Endothelial cell of umbilical vein (primary cell): ENCODE measurements around the gene RPS6KA6. TPM values are rescaled to one million over a fixed set of nuclear protein-coding genes. Genes with fewer than 3 reads are reported as not detected.

Experiments
- BruUV-seq: library from RNA; stranded (reverse); fragments of 400-500 nt; replicated peaks from 2 replicates; lab custom pipeline; 2021; lab: Mats Ljungman, UMichigan
- CTCF ChIA-PET: fragments of 300-600, 350-600 bp; sonication (Branson Sonifier 250); formaldehyde crosslinking; loops from one replicate; lab custom pipeline; 2021; ENCODE audit warnings: antibody characterized with exemption, inconsistent platforms; lab: Charles Lee
- POLR2A ChIA-PET: fragments of 300-600, 350-600 bp; sonication (Branson Sonifier 250); formaldehyde crosslinking; loops from one replicate; lab custom pipeline; 2021; ENCODE audit warnings: antibody characterized with exemption, inconsistent platforms; lab: Charles Lee
- DNase-seq: peaks from one replicate; pipeline ENCODE4 v3.0.0-alpha.2; 2011; ENCODE audit warnings: low read depth, low spot score
- FAIRE-seq: peaks from 2 replicates; lab custom pipeline; 2011; peaks lifted over from hg19 to GRCh38; lab: Jason Lieb, UNC
- H2AFZ ChIP-seq: 2 replicates; pipeline ENCODE4 v1.6.0; 2012; ENCODE audit warnings: low read depth, low read length, control low read depth, inconsistent platforms
- H3K27ac ChIP-seq: 2 replicates; pipeline ENCODE4 v1.5.1; 2011; ENCODE audit warnings: low read depth, mild to moderate bottlenecking, control low read depth, low read length, moderate library complexity; ENCODE audit not compliant: insufficient read depth
- H3K27me3 ChIP-seq, 2 experiments: 2 replicates each; pipeline versions ENCODE4 v1.6.0 to v1.6.1; 2011; ENCODE audit warnings: low read length in 2 of 2, mixed read lengths in 1 of 2; ENCODE audit not compliant: control insufficient read depth in 2 of 2, insufficient read depth in 2 of 2
- H3K36me3 ChIP-seq, 2 experiments: 2 replicates in 1 of 2; 3 replicates in 1 of 2; pipeline ENCODE4 v1.5.1; 2011; ENCODE audit warnings: low read length in 2 of 2, mild to moderate bottlenecking in 1 of 2, moderate library complexity in 1 of 2; ENCODE audit not compliant: control insufficient read depth in 2 of 2, insufficient read depth in 2 of 2; ENCODE audit errors: extremely low read depth in 1 of 2
- H3K4me1 ChIP-seq: 3 replicates; pipeline ENCODE4 v1.5.1; 2011; ENCODE audit warnings: mild to moderate bottlenecking, low read length; ENCODE audit not compliant: control insufficient read depth, insufficient read depth; ENCODE audit errors: extremely low read depth
- H3K4me2 ChIP-seq: 2 replicates; pipeline ENCODE4 v1.6.1; 2011; ENCODE audit warnings: low read length, control low read depth, mixed read lengths; ENCODE audit not compliant: insufficient read depth
- H3K4me3 ChIP-seq, 3 experiments: fragments of 200-600 bp in 1 of 3; sonication (generic), shearing (Covaris generic) in 1 of 3; replicated peaks in 1 of 3; 2 replicates each; pipeline ENCODE4 v1.5.1; 2011 to 2016; ENCODE audit warnings: control low read depth in 3 of 3, low read length in 3 of 3, mild to moderate bottlenecking in 2 of 3, inconsistent platforms in 1 of 3, low read depth in 1 of 3, moderate library complexity in 1 of 3; ENCODE audit not compliant: insufficient read depth in 1 of 3
- H3K79me2 ChIP-seq: 2 replicates; pipeline ENCODE4 v1.6.0; 2012; ENCODE audit warnings: low read length, inconsistent platforms; ENCODE audit not compliant: control insufficient read depth, insufficient read depth
- H3K9ac ChIP-seq: replicated peaks from 2 replicates; pipeline ENCODE3; 2011; ENCODE audit warnings: low read length, control low read depth; ENCODE audit not compliant: insufficient read depth; ENCODE audit errors: extremely low read depth
- H3K9me1 ChIP-seq: replicated peaks from 3 replicates; pipeline ENCODE4 v1.6.0; 2011; ENCODE audit warnings: mild to moderate bottlenecking, low read length; ENCODE audit not compliant: control insufficient read depth, insufficient read depth; ENCODE audit errors: extremely low read depth
- H3K9me3 ChIP-seq: replicated peaks from 2 replicates; pipeline ENCODE4 v1.5.1; 2012; ENCODE audit warnings: low read length, inconsistent platforms; ENCODE audit not compliant: control insufficient read depth, insufficient read depth
- H4K20me1 ChIP-seq: replicated peaks from 2 replicates; pipeline ENCODE3; 2011; ENCODE audit warnings: mild to moderate bottlenecking, low read length; ENCODE audit not compliant: control insufficient read depth, insufficient read depth; ENCODE audit errors: extremely low read depth
- CTCF ChIP-seq, 2 donors: IDR thresholded peaks; 1 replicate in 1 of 2; 2 replicates in 1 of 2; pipeline ENCODE4 v1.5.1; 2011; ENCODE audit warnings: low read length in 2 of 2, mild to moderate bottlenecking in 2 of 2, moderate library complexity in 2 of 2, control low read depth in 1 of 2, inconsistent platforms in 1 of 2, low read depth in 1 of 2; ENCODE audit not compliant: insufficient read depth in 1 of 2; ENCODE audit errors: extremely low read depth in 1 of 2
- EZH2 ChIP-seq: IDR thresholded peaks from 2 replicates; pipeline ENCODE4 v1.6.1; 2012; ENCODE audit warnings: borderline replicate concordance, low read depth, mild to moderate bottlenecking, moderate library complexity, low read length, inconsistent platforms; ENCODE audit not compliant: severe bottlenecking
- FOS ChIP-seq: IDR thresholded peaks from 2 replicates; pipeline ENCODE4 v1.6.1; 2011; ENCODE audit warnings: mild to moderate bottlenecking, low read length, moderate library complexity, borderline replicate concordance; ENCODE audit not compliant: insufficient read depth
- GATA2 ChIP-seq: IDR thresholded peaks from 2 replicates; pipeline ENCODE4 v1.7.0; 2011; ENCODE audit warnings: low read depth, mild to moderate bottlenecking, moderate library complexity, mixed read lengths, low read length; ENCODE audit not compliant: insufficient read length, insufficient read depth
- JUN ChIP-seq: IDR thresholded peaks from 2 replicates; pipeline ENCODE4 v1.6.1; 2011; ENCODE audit warnings: borderline replicate concordance, low read depth; ENCODE audit not compliant: insufficient read length, insufficient read depth
- MAX ChIP-seq: IDR thresholded peaks from 2 replicates; pipeline ENCODE4 v1.6.1; 2011; ENCODE audit not compliant: insufficient read depth, insufficient read length
- MYC ChIP-seq: IDR thresholded peaks from one replicate; pipeline ENCODE4 v1.6.1; 2011; ENCODE audit warnings: mild to moderate bottlenecking, low read depth, low read length
- POLR2A ChIP-seq: IDR thresholded peaks from 2 replicates; pipeline ENCODE4 v1.6.1; 2012; ENCODE audit warnings: low read depth, mild to moderate bottlenecking, control low read depth, low read length
- POLR2AphosphoS5 ChIP-seq: IDR thresholded peaks from 2 replicates; pipeline ENCODE4 v1.6.1; 2012; ENCODE audit warnings: low read depth, mild to moderate bottlenecking, control low read depth, low read length, moderate library complexity; ENCODE audit not compliant: insufficient read depth
- dilution Hi-C: fragments of 300-500 bp; cut with MboI; formaldehyde crosslinking; loops from one replicate; pipeline ENCODE4 v1.15.0; 2019; ENCODE audit warnings: low sequenced_read_pairs; ENCODE audit not compliant: extremely low pct_ligation_motif_present
- intact Hi-C: fragments of 100-400 bp; cut with micrococcal nuclease; formaldehyde crosslinking; loops from one replicate; pipeline ENCODE4 v1.10.0; 2022
- polyA plus RNA-seq, 4 experiments: library from polyadenylated mRNA; depleted of rRNA in 3 of 4; stranded (reverse) in 3 of 4; unstranded in 1 of 4; fragments of >200 nt; gene quantifications; 2 replicates each; pipeline versions ENCODE4 v1.2.1 to v1.2.3, GENCODE V29; 2011 to 2012; ENCODE audit warnings: missing spikeins in 1 of 4
- total RNA-seq: library from RNA; stranded (reverse); gene quantifications from 2 replicates; pipeline ENCODE4 v1.2.3, GENCODE V29; 2021

The RPS6KA6 gene
- total and polyA plus RNA-seq, 2 donors (not counting 3 experiments of a cell fraction or from before 2014, with no cell fraction given), result 0.23 to 0.69 TPM

- no peaks in the 10 kb centered on the region for H4K20me1 ChIP-seq
- intact Hi-C loops (no loop called here), dilution Hi-C loops (no loop called here)
- DNase-seq (no peak), FAIRE-seq (no peak)
- no peaks in the 10 kb centered on the region for H3K9me3 ChIP-seq
- no peaks in the 10 kb centered on the region for H3K4me1 ChIP-seq
- no peaks in the 10 kb centered on the region for H3K9me1 ChIP-seq
- no peak for TF ChIP-seq JUN
- TF ChIP-seq MYC, result no peak
- no peak for TF ChIP-seq GATA2
- TF ChIP-seq POLR2AphosphoS5, result no peak
- no peak for TF ChIP-seq POLR2A
- no peak for TF ChIP-seq FOS
- TF ChIP-seq CTCF (IDR thresholded peaks at IDR 0.05; ENCODE audit: extremely low read depth in 1 of 2, insufficient read depth in 1 of 2, low read depth in 1 of 2, low read length in 2 of 2), result no peak
- no peak for TF ChIP-seq MAX
- no peak for TF ChIP-seq EZH2
- H3K36me3 ChIP-seq, result no peaks in the 10 kb centered on the region
- no peaks in the 10 kb centered on the region for H3K27me3 ChIP-seq
- no peaks in the 10 kb centered on the region for H3K79me2 ChIP-seq
- no peak overlapping the region for H3K9ac ChIP-seq
- H2AFZ ChIP-seq, result no peak overlapping the region
- H3K4me2 ChIP-seq, result no peak overlapping the region
- no peak overlapping the region for H3K27ac ChIP-seq
- H3K4me3 ChIP-seq, result no peak overlapping the region
- ChIA-PET CTCF (no interaction called here), POLR2A (no interaction called here)
- no TSS peak for BruUV-seq
Observed at GRCh38 chrX:84064164-84064563, 123.8 kb downstream of the RPS6KA6 start.
